ENCODE results near the gene PALM.

DNA sequence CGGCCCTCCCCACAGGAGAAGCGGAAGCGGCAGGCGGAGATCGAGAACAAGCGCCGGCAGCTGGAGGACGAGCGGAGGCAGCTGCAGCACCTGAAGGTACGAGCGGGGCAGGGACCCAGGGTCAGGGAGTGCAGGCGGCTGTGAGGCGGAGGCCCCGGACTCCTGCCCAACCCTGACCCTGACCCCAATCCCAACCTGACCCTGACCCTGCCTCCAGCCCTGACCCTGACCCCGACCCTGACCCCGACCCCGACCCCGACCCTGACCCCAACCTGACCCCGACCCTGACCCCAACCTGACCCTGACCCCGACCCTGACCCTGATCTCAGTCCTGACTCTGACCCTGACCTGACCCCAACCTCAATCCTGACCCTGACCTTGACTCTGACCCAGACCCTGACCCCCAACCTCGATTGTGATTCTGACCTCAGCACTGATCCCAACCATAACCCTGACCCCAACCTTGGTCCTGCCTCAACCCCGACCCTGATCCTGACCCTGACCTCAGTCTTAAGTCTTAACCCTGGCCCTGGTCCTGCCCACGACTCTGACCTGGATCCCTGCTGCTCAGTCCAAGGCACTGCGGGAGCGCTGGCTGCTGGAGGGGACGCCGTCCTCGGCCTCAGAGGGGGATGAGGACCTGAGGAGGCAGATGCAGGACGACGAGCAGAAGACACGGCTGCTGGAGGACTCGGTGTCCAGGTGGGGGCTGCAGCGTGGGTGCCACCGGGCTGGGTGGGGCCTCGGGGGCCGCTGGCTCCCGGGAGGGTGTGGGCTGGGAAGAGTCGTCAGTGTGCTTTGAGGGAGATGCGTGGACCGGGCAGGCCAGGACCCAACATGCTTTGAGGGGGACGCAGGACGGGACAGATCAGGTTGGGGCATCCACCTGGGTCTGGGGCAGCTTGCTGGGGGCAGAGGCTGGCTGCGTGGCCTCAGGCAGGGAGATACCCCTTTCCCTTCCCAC is 18.5 kb downstream of the PALM start:
- TF ChIP-seq, protein P1, sequence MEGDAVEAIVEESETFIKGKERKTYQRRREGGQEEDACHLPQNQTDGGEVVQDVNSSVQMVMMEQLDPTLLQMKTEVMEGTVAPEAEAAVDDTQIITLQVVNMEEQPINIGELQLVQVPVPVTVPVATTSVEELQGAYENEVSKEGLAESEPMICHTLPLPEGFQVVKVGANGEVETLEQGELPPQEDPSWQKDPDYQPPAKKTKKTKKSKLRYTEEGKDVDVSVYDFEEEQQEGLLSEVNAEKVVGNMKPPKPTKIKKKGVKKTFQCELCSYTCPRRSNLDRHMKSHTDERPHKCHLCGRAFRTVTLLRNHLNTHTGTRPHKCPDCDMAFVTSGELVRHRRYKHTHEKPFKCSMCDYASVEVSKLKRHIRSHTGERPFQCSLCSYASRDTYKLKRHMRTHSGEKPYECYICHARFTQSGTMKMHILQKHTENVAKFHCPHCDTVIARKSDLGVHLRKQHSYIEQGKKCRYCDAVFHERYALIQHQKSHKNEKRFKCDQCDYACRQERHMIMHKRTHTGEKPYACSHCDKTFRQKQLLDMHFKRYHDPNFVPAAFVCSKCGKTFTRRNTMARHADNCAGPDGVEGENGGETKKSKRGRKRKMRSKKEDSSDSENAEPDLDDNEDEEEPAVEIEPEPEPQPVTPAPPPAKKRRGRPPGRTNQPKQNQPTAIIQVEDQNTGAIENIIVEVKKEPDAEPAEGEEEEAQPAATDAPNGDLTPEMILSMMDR (IDR thresholded peaks at IDR 0.05; ENCODE audit: low read depth, low read length, missing input control) = no peak
- TF ChIP-seq, protein P2, sequence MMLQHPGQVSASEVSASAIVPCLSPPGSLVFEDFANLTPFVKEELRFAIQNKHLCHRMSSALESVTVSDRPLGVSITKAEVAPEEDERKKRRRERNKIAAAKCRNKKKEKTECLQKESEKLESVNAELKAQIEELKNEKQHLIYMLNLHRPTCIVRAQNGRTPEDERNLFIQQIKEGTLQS (IDR thresholded peaks at IDR 0.05) = no peak
- TF ChIP-seq, protein P3, sequence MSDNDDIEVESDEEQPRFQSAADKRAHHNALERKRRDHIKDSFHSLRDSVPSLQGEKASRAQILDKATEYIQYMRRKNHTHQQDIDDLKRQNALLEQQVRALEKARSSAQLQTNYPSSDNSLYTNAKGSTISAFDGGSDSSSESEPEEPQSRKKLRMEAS (IDR thresholded peaks at IDR 0.05) = no peak
- TF ChIP-seq GABPA (IDR thresholded peaks at IDR 0.05 in 1 of 2, conservative IDR thresholded peaks at IDR 0.05 in 1 of 2) (no peak), EGR1 (IDR thresholded peaks at IDR 0.05; ENCODE audit: low read depth in 2 of 2) (no peak), RXRA (IDR thresholded peaks at IDR 0.05) (peak; percentile 87 to 89)
- TF ChIP-seq, protein P4, sequence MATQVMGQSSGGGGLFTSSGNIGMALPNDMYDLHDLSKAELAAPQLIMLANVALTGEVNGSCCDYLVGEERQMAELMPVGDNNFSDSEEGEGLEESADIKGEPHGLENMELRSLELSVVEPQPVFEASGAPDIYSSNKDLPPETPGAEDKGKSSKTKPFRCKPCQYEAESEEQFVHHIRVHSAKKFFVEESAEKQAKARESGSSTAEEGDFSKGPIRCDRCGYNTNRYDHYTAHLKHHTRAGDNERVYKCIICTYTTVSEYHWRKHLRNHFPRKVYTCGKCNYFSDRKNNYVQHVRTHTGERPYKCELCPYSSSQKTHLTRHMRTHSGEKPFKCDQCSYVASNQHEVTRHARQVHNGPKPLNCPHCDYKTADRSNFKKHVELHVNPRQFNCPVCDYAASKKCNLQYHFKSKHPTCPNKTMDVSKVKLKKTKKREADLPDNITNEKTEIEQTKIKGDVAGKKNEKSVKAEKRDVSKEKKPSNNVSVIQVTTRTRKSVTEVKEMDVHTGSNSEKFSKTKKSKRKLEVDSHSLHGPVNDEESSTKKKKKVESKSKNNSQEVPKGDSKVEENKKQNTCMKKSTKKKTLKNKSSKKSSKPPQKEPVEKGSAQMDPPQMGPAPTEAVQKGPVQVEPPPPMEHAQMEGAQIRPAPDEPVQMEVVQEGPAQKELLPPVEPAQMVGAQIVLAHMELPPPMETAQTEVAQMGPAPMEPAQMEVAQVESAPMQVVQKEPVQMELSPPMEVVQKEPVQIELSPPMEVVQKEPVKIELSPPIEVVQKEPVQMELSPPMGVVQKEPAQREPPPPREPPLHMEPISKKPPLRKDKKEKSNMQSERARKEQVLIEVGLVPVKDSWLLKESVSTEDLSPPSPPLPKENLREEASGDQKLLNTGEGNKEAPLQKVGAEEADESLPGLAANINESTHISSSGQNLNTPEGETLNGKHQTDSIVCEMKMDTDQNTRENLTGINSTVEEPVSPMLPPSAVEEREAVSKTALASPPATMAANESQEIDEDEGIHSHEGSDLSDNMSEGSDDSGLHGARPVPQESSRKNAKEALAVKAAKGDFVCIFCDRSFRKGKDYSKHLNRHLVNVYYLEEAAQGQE (IDR thresholded peaks at IDR 0.05) = no peak
